MM.1S (cell line): ENCODE measurements around the gene AARS2.

Experiments
- EZH2 ChIP-seq: fragments of 300-600 bp; sonication (generic); optimal IDR thresholded peaks from 2 replicates; pipeline ENCODE3; 2017; ENCODE audit warnings: low read depth, mild to moderate bottlenecking, antibody characterized with exemption, low read length, mixed read lengths
- EZH2phosphoT487 ChIP-seq: fragments of 300-600 bp; sonication (generic); IDR thresholded peaks from 2 replicates; pipeline ENCODE4 v1.6.1; 2018; ENCODE audit warnings: antibody characterized with exemption, low read length
- TF ChIP-seq, protein P1 (sequence below): fragments of 300-600 bp; sonication (generic); IDR thresholded peaks from 2 replicates; pipeline ENCODE4 v1.5.1; 2016; ENCODE audit warnings: antibody characterized with exemption, low read length, mixed read lengths

DNA sequence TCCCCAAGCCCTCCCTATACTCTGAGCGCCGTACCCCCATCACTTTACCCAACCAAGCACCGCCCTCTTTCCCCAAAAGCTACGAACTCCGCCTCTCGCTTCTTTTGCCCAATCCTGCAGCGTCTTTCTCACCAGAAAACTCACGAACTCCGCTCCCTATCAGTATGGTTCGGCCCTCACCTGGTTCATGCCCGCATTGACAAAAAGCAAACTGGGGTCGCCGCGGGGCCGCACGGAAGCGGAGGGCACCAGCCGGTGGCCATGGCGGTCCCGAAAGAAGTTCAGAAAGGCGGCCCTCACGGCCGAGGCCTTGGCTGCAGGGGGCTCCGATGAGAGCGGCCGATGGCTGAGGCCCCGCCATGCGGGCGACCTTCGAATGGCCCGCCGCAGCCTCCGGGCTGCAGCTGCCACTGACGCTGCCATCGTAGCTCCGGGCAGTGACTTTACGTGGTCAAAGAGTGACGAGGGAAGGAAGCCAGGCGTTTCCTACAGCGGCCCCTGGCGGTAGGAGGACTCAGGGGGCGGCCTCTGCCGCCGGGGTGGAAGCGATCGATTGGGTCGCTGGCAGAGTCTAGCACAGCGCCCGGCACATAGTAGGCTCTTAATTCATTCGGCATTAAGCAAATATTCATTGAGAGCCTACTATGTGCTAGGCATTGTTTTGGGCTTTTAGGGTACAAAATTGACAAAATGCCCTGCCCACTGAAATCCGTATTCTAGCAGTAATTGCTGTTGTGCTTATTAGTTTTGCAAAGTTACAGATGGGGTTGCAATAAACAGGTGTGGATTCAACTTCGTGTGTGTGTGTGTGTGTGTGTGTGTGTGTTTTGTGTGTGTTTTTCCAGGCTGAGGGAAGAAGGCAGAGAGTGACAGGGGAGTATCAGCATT, at the start of gene AARS2:
- TF ChIP-seq EZH2 (no peak), EZH2phosphoT487 (no peak)
- TF ChIP-seq, protein P1, sequence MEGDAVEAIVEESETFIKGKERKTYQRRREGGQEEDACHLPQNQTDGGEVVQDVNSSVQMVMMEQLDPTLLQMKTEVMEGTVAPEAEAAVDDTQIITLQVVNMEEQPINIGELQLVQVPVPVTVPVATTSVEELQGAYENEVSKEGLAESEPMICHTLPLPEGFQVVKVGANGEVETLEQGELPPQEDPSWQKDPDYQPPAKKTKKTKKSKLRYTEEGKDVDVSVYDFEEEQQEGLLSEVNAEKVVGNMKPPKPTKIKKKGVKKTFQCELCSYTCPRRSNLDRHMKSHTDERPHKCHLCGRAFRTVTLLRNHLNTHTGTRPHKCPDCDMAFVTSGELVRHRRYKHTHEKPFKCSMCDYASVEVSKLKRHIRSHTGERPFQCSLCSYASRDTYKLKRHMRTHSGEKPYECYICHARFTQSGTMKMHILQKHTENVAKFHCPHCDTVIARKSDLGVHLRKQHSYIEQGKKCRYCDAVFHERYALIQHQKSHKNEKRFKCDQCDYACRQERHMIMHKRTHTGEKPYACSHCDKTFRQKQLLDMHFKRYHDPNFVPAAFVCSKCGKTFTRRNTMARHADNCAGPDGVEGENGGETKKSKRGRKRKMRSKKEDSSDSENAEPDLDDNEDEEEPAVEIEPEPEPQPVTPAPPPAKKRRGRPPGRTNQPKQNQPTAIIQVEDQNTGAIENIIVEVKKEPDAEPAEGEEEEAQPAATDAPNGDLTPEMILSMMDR, result peak; percentile 92
